Non-pigmented ciliary epithelial cell (primary cell): ENCODE results near the gene NID2.
A peak's percentile ranks its signal among the peaks of the same experiment; 100 is the strongest.

Experiments
- DNase-seq: peaks from one replicate; pipeline ENCODE4 v3.0.0-alpha.2; 2010; ENCODE audit warnings: low read depth

NID2 gene

DNA sequence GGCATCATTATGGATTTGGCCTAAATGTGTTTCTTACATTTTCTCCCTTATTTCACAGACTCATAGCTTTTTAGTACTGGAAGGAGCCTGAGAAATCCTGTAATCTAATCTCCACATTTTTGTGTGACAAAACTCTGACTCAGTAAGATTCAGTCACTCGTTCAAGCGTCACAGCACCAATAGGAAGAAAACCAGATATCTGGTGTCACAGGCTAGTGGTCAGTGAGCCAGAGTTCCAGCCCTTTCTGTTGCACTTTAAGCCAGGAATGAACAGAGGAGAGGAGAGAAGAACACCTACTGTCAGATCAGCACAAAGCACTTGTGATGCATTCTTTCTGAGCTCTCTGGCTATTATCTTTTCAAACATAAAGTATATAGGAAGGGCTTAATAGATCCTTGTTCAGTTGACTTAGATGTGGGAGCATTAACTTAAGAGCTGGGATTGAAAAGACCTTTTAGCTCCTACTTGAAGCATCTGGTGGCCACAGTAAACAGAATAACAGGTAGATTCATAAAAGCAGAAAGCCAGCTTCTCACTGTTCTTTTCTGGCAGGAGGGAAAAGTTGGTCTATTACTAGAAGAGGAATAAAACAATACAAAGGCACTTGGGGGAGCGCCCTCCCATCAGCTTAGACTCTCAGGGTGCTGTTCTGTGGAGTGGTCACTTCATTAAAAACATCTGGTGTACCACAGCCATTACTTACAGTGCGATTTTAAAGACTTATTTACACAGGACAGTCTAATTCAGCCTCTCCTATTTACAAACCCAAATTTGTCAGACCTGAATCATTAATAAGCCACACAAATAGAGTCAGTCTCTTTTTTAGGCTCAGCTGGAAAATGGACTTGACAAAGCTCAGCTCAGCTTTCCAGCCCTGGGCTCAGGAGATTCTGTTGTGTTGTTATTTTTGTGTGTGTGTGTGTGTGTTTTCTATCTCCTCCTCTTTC is 12.2 kb upstream of the NID2 start:
- DNase-seq = peak; percentile 89

DNA sequence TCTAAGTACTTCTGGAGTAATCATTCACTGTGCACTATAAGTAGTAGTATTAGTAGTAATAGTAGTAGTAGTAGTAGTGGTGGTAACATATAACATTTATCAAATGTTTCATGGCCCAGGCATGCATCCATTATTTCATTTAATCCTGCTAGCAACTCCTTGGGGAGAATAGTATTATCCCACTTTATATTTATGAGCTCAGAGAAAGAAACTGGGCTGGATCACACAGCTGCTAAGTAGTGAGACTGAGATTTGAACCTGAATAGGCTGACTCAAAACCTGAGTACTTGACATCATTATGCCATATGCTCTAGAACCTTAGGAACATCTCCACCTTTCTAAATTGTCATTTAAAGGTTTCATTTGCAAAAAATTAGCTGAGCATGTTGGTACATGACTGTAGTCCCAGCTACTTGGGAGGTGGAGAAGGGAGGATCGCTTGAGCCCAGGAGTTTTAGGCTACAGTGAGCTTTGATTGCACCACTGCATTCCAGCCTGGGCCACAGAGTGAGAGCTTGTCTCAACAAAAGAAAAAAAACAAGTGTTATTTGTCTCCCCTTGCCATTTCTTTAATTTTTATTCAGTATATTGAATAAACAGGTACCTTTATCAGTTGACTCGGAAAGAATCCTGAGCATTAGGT is 11.4 kb upstream of the NID2 start:
- no peak for DNase-seq

DNA sequence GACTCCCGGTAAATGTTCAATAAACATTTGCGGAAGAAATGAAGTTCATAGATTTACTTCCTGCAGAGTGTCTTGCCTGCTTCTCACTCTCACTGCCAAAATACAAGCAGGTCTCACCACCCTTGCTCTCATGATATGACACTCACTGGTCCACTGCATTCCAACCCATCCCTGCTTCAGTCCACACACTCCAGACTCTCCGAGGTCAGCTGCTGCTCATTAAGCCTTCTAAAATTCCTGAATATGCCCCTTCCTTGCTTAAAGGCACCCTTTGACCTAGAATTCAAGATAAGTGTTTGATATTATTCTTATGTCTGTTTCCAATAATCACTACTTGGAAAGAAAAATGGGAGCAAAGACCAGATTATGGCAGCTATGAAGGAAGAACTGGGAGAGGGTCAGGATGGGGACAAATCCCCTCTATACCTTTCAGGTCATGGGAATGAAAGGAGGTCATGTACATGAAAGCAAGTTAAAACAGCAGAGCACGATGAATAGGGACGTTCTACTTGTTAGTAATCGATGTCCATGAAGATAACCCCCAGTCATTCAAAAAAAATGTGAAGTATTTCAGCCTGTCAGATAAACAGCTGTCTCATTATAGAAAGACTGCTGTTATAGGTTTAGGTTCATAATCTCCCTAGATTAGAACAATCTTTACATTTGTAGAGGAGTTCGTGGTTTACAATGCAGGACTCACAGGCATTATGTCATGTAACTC is 10.5 kb upstream of the NID2 start:
- DNase-seq = no peak

DNA sequence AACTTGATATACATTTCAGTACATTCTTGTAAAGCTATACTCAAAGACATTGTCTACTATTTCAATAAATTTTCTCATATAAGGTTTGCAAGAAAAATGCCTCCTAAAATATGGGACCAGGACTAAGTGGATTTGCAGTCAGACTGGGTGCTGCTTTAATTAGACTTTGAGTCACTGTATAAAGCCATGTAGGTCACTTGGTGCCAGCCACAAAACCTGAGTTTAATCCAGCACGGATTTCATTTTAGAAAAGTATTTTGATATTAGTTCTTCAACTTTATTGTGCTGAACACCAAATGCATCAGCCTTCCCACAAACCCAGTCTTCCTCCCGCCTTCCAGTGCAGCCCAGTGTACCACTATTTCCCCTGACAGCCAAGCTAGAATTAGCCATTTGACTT is 9.9 kb upstream of the NID2 start:
- DNase-seq = no peak

DNA sequence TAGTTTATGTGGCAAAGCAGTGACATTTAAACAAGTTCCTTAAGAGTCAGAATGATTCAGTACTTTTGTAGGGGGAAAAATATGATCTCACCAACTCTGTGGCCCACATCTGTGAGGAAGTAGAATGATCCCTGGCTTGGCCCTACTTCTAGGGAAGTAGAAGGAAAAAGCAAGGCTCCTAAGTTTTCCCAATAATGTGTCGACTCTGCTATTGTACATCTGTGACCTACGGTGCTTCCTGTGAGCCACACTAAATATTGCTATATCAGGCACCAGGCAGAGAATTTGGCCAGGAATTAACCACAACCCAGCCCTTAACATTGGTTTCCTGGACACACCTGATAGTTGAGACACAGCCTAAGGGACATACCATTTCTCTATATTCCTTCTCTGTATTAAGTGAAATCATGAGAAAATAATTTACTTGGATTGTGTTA is 9.3 kb upstream of the NID2 start:
- no peak for DNase-seq

DNA sequence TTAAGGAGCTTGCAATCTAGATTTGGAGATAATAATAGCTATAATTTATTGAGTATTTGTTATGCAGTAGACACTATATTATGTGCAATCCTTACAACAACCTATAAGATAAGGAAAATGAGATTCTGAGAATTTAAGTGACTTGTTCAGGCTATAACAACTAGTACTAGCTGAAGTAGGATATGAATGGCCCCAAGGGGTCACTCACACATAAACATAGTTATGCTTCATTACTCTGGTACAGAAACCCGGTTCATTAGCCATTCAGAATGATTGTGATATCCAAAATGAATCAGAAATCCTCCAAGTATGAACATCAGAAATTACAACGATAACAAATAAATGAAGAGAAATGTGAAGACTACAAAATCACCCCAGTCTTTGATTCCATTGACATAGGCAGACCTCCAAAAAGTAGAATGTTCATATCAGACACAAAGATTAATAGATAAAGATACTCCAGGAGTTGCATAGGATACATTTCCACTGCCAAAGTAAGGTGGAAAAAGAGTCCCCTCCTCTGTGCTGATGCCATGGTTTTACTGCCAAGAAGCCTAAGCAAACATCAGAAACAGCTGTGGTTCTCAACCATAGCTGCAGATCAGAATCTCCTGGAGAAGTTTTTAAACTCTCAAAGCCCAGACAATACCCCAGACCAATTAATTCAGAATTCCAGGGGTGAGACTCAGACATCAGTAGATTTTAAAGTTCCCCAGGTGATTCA is 8.6 kb upstream of the NID2 start:
- DNase-seq = no peak

DNA sequence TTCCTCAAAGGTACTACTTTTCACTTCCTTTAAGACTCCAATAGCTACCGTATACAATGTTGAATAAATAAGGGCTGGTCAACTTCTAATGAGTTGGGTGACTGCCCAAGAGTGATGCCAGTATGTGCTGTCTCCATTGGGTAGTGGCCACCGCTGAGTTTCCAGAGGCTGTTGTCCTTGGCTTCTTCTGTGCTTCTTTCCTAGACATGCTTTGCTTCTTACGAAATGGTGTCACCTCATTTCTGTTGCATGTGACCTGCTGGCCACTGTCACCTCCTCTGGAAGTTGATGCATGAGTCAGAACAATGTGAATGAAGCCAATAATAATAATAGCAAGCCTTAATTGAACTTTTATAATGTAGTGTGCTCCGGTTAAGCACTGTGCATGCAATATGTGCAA is 7.5 kb upstream of the NID2 start:
- DNase-seq = no peak

DNA sequence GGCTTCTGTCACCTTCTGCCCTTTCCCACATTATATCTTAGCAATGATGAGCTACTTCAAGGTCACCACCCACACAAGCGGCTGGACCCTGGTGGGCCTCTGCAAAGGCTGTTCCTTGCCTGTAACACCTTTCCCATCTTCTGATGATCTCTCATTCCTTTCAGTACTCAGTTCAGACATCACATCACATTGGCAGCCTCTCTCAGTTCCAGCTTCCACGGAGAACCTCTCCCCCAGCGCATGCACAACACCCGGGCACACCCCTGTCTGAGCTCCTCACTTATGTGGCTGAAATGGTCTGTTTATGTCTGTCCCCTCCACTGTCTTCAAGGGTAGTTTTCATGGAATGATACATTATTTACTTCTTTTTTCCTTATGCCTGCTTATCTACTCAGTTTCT is 6.5 kb upstream of the NID2 start:
- DNase-seq = no peak

DNA sequence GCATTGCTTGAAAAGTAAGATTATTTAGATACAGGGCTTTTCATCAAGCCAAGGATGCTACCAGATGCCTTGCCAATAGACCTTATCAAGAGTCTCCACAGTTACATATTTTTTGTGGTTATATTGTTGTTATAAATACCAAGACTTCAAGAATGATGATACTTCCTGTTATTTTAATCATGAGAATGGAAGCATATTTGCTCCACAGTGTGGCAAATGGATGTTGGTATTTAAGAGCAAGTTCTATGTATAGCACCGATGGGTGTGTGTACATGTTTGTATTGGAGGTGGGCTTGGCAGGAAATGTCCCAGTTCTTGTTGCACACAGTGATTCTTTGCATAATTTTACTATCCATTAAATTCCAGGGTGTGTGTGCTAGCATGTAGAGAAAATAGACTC is 4.4 kb upstream of the NID2 start:
- no peak for DNase-seq

DNA sequence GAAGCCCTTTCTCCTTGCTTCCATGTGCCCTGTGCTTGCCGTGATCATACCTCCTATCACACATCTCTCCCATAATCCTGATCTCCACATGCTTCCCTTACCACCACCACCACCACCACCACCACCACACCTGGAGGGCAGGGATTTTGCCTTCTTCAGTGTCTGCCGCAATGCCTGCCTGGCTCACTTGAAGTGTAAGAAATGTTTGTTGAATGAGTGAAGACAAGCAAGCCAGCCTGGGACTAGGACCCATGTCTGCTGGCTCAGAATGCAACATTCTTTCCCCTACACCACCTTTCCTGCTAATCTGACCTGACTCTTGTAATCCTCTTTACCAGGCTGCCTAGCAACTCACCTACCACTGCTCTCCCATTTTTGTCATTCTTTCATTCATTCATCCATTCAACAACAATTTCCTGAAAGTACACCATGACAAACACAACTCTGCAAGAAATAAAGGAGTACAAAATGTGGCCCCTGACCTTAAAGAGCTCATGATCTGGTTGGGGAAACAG is 3.5 kb upstream of the NID2 start:
- no peak for DNase-seq

DNA sequence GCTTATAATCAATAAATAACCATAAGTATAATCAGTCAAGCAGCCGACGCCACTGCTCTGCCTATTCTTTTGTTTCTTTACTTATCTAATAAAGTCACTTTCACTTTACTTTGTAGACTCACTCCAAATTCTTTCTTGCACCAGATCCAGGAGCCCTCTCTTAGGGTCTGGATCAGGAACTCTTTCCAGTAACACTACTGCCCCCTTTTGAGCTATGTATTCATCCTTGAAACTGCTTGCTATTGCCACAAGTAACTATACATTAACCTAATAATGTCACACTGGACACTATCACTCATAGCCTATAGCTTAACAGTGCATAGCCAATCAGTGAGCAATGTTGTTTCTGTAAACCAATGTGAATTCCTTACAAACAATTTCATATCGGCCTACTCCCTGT is 2.8 kb upstream of the NID2 start:
- DNase-seq = no peak

DNA sequence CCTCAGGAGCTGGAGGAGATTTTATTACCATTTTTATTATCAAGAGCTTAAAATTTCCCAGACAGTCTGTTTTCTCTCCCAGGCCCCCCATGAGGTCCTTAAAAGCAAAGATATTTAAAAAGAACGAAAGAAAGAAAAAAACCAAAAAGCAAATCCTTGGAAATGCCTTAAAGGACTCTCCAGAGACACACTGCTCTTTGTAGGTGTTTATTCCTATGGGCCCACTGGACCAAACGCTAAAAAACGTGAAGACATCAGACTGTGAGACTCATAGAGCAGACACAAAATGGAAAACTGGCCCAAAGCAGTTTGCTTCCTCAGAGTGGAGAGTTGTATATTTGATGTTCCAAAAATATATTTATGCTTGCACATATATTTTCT is 1.2 kb upstream of the NID2 start:
- no peak for DNase-seq

DNA sequence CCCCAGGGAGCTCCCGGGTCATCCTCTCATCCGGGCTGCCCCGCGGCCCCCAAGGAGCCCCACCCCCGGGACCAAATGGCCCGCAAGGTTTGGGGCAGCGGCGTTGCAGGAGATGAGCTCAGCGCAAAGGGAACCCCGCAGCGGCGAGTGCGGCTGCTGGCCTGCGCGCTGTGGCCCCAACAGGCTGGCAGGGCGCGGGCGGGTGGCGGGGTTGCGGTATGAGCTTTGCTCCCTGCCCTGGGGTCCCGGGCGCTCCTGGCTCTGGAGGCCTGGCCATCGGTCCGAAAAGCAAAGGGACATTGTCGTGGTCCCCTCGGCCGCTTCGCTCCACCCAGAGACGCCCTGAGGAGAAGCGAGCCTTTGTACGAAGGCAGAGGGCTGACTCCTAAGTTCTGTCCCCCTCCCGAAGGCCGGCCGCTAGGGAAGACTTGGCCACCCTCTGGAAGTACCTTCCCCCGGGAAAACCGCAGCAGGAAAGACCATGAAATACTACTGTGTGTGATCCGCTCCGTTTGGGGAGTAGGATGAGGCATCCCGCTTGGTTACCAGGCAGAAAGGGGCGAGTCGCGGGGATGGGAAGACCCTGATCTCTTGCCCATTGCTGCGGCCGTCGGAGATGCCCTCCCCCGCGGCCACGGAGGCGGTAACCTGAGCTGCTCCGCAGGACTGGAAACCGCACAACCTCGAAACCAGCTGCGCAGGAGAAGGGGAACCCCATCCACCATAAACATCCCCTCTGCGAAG is 620 bp upstream of the NID2 start:
- no peak for DNase-seq

DNA sequence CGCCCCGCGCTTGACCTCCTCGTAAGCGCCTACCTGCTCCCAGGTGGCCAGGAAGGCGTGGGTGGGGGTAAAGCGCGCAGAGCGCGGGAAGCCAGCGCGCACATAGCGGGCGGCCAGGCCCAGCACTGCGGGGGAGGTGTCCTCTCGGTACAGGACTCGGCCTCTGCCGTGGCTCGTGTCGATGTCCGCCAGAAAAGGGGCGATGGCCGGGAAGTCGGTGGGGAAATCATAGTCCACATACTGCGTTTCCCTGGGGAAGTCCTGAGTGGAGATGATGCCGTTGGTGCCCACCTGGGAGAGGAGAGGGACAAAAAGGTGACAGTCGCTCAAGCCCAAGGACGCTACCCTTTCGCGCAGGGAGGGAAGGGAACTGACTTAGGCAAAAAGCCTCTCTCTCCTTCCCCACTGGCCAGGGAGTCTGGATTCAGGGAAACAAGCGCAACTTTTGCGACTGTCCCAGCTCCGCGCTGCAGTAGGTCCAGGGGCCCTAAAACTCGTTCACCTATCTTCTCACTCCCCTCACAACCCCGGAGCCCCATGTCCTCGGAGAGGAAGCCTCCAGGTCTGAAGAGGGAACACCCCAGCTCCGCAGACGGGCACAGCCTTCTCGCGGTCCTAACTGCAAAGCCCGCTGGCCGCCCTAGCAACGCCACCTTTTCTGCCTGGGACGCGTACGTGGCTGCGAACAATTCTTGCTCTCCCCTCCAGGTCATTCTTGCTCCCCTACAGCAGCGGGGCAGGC is 815 bp downstream of the NID2 start:
- DNase-seq = no peak

DNA sequence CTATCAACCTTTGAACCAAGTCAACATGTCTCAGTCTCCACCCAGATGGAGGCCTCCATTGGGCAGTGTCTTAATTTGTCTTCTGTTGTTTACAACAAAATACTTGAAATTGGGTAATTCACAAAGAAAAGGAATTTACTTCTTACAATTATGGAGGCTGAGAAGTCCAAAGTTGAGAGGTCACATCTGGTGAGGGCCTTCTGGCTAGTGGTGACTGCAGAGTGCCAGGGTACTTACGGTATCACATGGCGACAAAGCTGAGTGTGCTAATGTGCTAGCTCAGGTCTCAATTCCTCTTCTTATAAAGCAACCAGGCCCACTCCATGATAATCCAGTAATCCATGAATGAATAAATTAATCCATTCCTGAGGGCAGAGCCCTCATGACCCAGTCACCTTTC is 4.7 kb downstream of the NID2 start:
- DNase-seq = no peak

DNA sequence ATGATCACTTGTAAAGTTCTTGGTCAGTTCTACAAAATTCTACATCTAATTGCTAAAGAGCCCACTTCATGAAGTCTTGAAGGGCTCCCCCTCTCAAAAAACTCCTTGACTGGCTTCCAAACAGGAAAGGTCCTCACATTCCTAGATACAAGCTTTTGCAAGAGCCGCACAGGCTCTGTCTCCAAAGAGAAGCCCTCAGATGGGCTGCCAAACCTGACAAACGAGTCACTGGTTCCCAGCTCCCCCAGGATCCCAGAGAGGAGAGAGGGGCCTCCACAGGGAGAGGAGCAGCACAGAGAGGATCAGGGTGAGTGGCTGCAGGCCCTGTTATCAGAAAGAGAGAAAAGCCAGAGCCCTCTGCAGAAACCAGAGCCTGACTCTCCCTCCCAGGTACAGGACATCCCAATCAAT is 5.8 kb downstream of the NID2 start:
- DNase-seq = no peak

DNA sequence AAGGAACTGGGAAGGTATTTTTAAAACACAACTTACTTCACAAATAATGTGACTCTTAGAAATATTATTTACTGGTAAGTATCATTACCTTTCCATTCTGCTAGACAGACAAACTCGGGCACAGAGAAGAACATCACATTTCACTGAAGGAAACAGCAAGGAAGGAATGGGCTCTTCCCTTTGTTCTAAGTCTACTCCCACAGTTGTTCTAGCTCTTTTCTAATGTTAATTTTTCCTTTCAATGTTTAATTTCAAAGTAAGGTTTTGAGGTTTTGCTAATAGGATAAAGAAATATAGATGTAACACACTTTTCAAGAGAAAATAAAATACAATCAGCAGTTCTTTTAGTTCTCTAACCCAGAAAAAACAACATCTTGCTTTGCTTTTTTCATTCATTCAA is 7.0 kb downstream of the NID2 start:
- no peak for DNase-seq

DNA sequence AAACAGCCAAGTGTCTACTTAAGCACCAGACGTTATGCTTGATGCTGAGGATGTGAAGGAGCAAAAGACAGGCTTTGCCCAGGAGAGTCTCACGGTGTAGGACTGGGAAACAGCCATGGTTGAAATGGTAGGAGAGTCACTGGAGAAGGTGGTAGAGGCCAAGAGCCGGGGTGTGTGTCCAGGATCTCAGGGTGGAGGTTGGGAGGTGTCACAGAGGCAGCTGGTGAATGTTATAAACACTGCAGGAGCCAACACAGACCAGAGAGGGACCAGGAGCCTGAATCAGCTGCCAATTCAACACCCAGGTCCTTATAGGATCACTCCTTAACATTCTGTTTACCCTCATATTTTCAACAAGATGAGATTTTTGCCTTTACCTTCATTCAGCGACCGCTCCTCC is 7.5 kb downstream of the NID2 start:
- DNase-seq = no peak

DNA sequence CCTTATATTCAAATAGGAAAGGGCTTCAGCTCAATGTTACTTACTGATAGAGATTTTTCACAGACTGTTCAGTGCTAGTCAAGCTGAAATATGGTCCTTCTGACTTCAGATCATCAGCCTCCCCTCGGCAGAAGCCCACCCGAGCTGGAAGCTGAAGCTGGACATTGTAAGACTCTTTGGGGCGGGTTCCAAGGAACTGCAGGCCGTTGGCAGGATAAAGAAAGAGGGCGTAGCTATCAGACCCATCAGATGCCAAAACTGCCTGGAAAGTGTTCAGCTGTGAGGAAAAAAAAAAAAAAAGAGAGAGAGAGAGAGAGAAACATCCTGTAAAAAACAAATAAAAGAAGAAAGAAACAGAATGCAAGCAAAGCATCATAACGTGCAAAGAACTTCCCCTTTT is 8.8 kb downstream of the NID2 start:
- no peak for DNase-seq

DNA sequence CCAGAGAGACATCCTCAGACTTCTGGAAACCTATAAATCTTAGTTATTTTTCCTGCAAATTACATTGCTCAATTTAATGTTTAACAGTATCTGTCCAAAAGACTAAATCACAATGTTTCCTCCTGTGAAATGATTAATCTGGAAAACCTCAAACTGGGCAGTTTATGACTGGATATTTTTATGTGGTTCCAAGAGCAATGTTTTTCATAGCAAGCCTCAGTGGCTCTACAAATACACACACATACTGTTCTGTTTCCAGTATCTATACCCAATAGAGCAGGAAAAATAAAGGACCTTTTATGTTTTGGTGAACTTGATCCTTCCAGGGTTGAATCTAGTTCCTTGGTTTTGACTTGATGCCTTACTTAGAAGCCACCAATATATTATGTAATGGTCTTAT is 9.2 kb downstream of the NID2 start:
- no peak for DNase-seq

DNA sequence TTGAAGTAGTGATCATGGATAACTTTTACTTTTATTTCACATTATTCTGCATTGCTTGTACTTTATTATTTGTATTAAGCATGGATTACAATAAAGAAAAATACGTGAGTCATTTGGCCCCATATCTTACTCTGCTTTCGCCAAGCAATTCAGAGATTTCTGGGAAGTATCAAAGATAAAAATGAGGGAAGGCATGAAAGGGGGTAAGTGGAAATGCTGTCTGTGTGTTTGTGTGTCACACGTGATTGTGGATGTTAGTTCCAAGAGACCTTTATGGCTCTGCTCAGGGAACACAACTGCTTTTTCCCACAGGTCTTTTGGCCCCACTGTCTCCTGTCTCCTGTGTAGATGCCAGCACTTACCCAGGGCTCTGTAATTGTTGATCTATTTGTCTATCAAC is 10.5 kb downstream of the NID2 start:
- no peak for DNase-seq
